GM21390 (cell line): ENCODE results near the gene EPAS1.

ENCODE experiments used
- ATAC-seq: cut with Tn5 transposase; IDR thresholded peaks from one replicate; pipeline ENCODE4 v1.9.1; 2021; ENCODE audit not compliant: unreplicated experiment

Gene EPAS1

DNA sequence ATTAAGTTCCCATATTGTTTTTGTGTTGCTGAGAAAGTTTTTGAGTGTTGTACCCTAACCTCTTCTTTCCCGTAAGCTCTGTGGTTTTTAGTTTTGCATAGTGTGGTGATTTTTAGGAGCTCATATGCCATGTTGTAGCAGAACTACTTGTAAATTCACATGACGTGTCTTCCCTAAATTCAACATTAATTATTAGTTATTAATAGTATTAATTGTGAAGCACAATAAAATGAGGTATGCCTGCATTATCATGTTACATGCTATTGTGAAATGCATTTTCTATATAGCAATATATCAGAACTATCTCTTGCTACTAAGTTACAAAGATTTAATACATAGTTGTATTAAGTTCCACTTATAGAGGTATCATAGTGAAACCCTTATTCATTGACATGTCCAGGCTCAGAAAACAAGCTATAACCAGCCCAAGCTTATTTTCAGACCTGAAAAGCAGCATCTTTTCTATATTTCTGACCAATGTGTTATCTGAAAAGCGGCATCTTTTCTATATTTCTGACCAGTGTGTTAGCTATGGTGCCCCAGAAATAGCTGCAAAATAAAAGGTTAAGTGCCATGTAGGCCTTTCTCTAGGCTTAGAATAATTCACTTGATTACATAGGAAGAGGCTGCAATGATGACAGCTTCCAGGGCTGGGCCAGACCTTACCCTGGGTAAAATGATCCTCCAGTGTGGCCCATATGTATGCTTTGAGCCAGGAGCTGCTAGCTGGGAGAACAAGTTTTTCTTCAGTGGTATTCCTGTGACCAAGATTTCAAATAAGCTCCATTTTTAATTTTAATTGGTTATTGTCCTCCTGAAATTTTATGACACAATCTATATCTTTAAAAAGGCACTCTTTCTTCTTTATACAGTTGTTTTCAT, 21.6 kb downstream of the EPAS1 start:
- no peak for ATAC-seq

DNA sequence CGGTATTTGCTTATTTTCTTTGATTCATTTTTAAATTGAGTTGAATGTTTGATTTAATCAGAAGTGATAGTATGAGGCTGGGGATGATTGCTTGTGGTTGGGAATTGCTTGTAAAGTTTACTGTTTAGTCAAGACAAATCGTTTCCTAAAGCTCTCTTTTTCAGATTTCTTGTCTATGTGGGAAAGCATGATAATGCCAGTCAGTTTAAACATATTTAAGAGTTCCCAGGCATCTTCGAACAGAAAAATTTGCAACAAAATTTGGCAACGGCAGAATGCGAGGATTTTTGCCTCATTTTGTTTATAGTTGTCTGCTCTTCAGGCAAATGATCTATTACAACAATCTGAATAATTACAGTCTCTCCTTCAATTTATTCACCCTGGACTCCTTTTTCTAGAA, 22.5 kb downstream of the EPAS1 start:
- no peak for ATAC-seq

DNA sequence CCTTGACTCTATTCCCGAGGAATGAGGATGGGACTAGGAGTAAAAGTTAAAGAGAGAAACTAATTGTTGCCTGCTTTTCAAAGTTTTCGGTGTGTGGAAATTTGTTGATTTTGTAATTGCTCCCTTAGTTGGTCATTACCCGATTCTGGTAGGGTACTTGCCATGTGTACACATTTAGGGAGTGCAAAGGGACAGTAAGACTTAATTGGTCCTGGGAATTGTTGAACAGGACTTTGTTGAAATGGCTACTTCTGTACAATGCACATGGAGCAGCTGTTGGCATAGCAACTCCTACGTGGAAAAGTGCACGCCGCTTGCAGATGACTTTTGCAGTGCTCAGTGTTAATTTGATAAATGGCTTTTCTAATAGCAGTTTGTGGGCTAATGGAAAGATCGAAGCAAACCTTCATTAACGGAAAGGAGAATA, 22.9 kb downstream of the EPAS1 start:
- no peak for ATAC-seq

DNA sequence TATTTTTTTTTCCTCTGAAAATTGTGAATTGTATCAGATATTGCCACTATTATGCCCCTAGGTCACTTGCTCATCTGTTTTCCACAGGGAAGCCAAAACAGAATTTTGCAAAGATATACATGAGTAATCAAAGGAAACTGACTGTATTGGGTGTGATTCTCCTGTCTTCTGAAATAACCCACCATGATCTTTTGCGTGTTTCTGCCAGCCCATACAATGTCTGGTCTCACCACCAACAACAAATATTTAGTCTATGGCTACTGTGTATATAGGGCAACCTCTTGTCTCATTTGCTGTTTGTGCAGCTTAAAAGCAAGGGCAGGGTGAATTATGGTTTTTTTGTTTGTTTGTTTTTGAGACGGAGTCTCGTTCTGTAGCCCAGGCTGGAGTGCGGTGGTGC, 26.5 kb downstream of the EPAS1 start:
- no peak for ATAC-seq

DNA sequence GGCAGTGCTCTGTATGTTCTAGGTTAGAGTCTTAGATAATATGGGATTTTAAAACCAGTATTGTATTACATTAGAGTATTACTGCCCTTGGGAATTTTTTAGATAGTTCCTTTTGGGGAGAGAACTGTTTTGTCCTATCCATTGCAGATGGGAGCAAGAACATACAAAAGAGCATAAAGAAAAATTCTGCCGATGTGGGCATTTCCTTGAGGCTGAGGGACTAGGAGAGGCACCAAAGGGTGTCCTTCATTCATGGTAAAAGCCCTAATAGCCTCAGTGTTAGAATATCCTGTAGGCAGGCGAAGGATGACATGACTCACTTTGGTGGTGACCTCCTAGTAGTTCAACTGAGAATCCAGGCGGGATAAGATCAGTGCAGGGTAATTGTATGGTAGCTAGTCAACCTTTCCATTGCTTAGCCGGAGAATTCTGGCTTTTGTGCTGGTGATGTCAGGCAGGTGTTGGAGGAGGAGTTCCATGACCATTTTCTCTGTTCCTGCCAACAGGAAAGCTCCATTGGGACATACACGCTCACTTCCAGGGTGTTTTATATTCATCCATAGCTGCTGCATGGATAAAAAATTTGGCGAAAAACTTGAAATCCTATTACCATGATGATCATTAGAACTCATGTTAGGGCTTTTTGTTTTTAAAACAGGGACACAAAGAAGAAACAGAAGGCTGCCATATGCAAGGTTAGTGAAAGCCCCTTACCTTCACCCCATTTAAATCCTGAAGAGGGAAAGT, 28.1 kb downstream of the EPAS1 start:
- ATAC-seq = no peak

DNA sequence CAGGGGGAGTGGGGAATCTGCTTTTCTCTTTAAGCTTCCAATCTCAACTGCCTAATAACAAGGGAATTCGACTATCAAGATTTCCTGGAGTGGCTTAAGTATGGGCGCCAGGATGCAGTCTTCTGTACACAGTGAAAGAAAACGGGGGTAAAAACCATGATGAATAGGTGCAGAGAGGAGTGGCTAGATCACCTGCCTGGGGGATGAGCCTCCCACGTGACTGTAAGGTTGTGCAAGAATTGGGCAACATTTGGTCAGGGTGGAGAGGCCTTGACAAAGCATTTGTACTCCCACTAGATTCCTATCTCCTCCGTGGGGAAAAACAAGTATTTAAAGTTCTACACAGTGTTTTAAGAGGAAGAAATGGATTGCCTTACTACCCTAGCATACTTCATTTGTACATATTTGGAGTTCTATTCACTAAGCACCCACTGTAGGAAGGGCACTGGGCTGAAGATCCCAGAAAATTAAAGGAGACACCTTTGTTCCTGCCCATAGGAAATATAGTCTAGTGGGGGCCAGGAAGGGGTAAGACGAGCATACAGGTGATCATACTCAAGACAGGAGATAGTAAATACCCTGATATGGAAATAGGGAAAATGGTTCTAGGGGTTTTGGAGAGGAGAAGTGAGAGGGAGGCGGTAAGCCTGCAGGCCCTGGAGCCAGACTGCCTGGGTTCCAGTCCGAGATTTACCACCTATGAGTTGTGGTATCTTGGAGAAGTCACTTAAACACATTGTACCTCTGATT, 29.2 kb downstream of the EPAS1 start:
- ATAC-seq = no peak

DNA sequence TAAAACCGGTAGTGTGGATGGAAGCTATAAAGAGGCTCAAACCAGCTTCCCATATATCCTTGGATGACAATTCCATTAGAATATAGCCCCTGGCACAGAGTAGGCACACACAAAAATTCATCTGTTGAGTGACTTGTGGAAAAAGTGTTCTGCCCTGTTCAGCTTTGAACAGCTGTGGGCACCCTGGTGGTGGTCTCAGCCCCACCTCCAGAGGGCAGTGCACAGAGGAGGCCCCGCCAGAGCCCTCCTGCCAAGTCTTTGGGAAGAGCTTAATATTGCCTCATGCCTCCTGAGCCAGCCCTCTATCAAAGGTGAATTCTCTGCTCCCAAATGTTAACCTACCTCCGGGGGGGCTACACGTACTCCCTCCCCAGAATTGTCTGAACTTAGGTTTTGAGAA, 30.4 kb downstream of the EPAS1 start:
- ATAC-seq = no peak

DNA sequence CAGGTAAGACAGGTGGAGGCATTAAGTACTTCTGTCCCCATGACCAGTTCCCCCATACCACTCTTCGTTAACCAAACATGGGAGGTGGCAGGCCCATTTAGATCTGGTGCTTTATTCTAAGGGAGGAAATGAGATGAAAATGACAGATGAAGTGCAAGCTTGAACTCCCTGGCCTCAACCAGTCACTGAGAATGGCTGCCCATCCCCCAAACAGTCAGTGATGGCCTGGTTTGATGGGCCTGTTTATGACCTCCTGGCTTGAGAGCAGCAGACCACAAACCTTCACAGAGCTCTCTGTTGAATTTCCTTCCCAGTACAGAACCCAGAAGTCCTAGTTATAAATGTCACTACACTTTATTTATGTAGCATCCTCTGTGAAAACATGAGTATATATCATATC, 31.1 kb downstream of the EPAS1 start:
- ATAC-seq = no peak

DNA sequence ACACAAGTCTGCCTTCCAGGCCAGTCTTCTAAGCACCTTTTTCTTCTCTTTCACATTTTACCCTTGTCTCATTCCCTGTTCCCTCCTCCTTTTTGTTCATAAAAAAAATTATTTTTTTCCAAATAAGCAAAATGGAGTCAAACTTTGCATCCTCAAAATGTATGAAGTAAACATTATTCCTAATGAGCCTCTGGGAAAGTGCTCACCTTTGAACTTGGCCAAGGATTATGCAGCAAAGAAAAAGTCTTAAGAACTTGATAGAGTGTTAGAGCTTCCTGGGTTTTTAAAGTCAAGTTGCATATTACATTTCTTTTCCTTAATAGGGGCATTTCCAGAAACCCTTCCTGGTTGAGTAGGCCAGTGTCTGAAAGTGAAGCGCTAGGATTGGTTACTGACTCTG, 31.6 kb downstream of the EPAS1 start:
- no peak for ATAC-seq

DNA sequence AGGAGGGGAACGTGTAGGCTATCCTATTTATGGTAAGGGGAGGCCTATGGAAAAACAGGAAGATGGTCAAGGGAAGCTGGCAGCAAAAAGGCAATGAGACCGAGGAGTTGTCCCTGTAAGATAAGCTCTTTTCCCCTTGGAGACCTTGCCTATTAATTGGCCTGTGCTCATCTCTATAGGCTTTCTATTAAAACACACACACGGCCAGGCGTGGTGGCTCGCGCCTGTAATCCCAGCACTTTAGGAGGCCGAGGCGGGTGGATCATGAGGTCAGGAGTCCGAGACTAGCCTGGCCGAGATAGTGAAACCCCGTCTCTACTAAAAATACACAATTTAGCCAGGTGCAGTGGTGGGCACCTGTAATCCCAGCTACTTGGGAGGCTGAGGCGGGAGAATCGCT, 32.1 kb downstream of the EPAS1 start:
- no peak for ATAC-seq

DNA sequence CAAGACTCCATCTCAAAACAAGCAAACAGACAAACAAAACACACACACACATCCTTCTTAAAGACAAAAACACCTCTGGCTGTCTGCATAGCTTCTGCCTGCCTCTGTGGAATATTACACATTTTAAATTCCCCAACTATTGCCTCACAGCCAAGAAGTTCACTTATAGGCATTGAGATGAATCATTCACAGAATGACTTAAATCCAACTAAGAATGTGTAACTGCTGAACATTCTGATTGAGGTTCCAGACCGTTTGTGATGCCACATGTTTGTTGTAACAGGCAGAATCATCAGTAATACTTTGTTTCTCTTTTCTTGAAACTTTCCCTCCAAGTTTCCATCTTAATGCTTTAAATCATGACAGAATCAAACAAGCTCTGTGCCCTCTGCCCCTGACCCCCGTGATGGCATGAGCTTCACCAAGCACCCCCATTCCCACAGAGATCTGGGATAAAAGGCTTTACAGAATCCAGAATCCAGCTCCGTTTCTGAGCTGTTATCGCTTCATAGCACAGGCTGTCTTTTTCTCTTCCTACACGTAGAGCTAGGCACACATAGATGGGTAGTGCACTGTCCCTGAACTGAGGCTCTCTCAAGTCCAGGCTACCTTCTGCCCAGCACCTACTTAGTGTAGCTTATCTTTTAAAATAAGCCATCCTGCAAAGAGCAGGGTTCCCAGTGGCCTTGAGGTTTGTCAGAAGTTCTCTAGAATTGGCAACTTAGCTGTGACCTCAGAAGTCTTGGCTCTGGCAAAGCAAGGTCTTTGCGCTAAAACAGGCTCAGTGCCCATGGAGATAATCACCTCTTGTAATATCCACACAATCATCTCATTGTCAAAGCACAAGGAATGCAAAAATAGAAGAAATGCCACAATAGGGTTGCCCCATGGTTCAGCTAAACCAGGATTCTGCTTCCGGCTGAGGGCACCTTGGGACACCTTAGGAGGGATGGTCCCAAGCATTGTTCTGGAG, 32.9 kb downstream of the EPAS1 start:
- ATAC-seq = no peak

DNA sequence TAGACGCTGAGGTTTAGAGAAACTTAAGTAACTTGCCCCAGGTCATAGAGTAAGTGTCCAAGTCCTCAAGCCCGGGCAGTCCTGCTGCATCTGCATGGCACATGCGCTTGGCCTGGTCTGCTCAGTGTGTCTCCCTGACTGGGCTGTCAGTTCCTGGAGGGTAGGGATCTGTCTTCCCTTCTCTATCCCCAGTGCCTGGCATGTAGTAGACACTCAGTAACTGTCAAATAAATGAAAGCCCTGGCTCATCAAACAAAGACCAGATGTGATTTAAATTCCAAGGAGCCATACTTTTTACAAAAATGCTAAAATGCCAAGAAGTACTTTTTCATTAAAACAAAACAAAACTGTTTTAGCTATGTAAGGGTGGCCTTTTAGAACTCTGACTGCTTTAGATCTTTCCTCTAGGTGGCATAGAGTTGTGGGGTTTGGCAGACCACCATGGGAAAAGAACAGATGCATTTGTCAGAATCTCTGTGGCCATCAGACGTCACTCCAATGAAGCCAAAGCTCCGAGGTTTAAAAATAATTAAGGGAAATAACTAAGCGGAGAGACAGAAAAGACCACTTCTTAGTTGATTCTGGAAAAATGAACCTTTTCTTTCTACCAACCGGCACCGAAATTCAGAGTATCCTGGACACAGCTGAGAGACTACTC, 34.0 kb downstream of the EPAS1 start:
- no peak for ATAC-seq

DNA sequence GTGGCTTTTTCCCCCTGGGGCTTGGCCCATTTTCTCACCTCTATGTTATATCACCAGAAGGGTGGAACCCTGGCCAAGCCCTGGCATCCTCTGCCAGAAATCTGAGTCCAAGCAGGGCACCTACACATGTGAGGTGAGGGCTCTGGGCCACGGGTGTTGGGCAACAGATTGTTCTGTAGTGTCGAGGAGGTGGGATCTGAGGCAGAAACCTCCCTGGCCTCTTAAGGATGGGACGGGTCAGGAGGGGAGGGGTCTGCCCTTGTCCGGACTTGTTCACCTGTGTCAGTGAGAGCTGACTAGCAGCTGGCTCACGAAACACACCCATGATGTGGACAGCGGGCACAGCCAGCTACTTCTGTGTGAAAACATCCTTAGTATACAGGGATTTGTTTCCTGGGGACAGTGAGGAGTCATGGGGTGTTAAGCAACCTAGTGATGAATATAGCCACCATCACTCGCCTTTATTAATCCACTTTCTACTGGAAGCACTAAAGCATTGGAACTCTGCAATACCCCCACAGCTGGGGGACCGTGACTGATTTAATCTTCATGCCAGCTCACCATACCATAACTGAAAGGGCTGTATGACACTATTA, 35.6 kb downstream of the EPAS1 start:
- ATAC-seq = no peak

DNA sequence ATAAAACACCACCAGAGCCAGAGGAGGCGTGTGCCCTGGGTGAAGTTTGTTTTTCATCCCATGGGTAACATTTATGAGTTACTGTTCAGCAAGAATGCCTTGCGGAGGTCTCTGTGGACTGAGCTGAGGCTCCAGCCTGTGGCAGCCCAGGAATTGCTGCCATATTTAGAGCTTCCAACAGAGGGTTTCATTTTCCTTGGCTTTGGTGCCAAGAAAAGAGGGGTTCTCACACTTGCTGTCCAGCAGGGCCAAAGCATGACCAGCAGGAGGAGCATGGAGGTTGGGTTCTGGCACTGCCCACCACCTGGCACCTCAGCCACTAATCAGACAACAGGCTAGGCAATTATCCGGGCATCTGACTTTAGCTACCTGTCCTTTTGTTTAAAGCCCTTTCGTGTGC, 36.7 kb downstream of the EPAS1 start:
- ATAC-seq = no peak

DNA sequence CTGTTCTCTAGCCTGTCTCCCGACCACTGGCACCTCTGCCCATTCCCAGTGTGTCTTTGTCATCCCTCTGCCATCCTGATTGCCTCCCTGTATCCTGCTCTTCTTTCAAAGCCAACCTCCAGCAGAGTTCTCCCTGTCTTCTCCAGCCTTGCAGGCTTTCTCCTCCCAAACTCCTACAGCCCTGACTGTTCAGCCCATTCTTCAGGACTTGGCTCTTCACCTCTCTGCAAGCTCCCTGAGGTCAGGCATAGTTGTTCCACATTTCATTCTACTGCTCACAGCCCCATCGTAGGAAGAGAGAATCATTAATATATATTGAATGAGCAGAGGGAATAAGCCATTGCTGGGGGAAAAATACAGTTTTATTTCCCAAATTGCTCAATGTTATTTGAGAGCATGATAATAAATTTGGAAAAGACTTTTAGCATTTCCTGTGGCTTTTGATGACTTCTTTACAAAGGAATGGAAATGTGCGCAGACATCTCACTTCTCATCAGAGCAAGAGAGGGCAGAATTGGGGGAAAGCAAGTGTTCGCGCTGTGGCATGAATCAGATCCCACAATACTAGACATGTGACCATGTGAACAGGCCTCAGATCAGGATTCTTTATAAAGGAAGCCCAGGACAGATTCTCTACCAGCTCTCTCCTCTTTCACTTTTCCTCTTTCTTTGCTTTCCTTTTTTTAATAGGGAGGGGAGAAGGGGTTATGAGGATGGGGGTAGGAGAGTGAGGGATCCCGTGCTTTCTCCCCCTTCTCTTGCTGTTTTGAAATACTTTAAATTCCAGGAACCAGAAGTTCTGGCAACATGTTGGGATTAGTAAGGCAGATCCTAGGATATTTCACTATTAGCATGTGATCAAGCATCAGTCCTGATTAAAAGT, 37.4 kb downstream of the EPAS1 start:
- no peak for ATAC-seq

DNA sequence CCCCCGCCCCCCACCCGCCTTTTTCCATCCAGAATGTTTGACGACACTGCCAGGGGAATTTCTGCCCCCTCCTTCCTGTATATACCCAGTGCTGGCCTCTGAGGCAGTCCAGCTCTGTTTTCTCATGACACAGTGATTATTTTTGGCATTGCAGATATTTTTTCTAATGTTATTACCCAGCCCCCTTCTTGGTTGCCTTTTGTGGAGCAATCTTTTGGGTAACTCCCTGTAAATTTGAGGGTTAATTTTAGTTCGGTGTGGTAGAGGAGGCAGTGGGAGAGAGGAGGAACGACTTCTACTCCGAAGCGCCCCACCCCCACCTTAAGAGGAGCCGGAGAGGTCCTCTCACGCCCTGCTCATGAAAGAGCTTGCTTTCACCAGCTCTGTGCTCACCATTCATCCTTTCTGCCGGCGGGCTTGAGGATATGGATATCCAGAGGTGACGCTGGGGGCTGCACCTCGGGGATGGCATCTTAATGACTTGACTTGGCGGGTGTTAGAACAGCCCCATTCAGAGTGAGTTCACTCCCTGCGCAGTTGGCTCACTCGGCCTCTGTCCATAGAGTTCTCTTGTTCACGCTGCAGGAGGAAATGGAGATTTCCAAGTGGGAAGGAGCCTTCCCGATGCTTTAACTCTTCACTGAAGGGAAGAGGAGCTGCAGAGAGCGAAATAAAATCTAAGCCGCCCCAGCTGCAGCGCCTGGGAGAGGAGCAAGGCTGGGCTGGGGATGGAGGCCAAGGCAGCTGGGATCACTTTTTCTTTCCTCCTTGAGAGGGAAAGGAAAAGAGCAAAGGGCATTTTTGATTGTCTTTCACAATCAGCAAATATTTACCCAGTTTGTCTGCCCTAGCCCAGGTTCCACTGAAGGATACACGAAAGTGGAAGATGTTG, 38.4 kb downstream of the EPAS1 start:
- ATAC-seq = no peak

DNA sequence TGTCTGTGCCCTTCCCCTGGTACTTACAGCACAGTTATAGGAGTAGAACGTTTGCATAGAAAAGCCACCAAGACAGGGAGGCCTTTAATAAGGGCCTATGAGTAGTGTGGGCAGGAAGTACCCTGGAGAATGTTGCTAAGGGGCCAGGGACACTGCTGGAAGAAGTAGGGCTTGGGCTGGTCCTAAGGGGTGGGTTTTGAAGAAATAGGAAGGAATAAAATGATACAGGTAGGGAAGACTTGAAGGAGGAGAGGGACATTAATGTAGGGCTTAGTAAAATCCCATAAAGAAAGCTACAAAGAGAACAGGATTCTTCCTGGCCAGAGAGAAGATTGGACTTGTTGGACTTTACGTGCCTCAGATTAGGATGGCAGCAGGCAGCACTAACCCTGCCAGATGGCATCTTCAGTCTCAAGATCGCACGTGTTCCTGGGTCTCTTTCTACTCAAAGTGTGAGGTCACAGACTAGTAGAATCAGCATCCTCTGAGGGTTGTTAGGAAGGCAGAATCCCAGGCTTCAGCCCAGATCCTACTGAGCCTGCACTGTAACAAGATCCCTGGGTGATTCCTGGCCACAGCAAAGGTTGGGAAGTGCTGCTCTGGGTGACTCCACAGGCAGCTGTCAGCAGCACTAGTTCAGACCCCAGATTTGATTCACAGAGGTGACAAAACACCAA, 39.2 kb downstream of the EPAS1 start:
- no peak for ATAC-seq
